Fibroblast of skin of abdomen (primary cell): ENCODE measurements around the gene AADAC.
"Not testable (repeated sequence)": the region's sequence is repeated elsewhere in the genome, so short reads cannot be mapped to it uniquely, and the experiment has no call there.

Experiments
- DNase-seq: peaks from one replicate; pipeline ENCODE4 v3.0.0-alpha.2; 2013

Gene AADAC

GRCh38 chr3:151859233-151859673, 45.3 kb downstream of the AADAC start:
- DNase-seq, result no peak

DNA sequence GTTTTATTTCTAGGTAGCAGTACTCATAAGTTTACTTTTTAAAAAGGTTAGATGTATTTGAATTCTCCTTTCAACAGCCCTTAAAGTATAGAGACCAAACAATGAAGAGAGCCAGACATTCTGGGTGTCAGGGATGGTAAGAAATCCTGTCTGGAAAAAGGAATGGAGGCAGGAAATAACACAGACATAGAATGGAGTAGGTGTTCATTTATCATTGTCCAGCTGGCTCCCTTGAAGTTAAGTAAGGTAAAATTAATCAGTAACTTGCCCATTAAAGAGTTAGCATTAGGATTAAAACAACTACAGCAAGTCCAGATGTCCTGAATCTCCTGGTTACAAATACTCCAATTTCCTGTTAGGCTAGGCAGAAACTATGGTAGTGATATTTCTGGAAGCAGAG, 46.0 kb downstream of the AADAC start:
- peak; percentile 53 for DNase-seq

DNA sequence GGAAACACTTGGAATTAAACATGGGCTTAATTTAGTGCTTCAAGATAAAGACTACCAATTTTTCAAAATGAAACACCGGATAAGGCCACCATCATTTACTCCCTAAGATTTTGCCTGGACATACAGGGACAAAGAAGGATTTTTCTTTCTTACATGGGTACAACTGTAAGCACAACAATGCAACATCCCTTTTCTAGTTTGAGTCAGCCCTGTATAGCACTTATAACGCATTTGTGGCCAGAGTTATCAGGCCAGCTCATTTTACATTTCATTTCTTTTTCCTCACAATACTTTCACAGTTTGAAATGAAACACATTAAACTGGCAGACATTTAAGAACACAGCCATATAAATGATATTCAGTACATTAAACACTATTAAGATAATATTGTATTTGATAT, 49.7 kb downstream of the AADAC start:
- DNase-seq, result no peak

GRCh38 chr3:151864423-151865101, 50.6 kb downstream of the AADAC start:
- peak; percentile 82 for DNase-seq

GRCh38 chr3:151866711-151867410, 52.9 kb downstream of the AADAC start:
- peak; percentile 33 for DNase-seq

DNA sequence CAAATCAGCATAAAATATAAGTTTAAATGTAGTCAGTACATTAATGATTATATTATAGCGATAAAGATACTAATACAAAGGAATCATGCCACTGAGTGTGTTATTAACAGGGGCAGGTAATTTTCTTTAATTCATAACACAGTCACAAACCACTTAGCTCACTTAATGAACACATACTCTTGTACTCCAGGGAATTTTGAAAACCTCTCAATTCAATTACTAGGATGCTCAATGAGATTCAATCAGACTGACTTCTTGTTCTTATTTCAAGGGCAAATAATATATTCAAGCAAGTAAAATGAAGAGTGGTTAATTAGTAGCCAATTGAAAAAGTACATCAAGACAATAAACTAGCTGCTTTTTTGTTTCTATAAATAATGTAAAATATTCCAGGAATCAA, 53.8 kb downstream of the AADAC start:
- DNase-seq, result no peak

- no peak for DNase-seq
Measured at GRCh38 chr3:151869181-151869580, 55.3 kb downstream of the AADAC start.

DNA sequence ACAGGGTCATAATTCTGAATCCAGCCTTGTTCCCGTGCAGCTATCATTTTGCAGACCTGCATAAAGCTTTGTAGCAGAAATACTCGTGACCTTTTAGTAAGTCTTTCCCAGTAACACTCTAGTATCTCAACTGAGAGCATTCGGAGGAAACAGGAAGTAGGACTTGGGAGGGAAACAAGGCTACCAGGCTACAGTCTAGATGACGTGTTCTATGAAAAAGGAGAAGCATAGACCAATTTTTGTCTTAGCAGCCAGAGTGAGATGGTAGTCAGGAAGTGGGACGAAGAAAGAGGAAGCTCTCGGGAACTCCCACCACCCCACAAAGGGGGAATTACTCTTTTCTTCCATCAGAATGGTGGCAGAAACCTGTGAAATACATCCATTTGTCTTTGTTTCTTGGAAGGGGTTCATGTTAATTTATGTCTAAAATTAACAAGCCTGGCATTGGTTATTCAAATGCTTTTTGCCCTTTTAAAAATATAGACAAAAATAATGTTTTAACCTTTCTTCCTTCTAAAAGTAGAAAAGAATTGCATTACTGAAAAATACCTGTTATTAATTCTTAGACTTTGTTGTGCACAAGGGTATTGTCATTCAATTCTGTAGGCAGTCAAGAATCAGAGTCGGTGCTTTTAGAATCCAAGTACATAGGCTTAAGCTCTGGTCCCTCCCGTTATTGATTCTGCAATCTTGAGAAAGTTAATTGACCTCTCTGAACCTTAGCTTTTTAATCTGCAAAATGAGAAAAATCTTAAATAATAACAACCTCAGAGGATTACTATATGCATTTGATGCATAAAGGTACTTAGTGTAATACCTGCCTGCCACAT, 57.9 kb downstream of the AADAC start:
- no peak for DNase-seq

DNA sequence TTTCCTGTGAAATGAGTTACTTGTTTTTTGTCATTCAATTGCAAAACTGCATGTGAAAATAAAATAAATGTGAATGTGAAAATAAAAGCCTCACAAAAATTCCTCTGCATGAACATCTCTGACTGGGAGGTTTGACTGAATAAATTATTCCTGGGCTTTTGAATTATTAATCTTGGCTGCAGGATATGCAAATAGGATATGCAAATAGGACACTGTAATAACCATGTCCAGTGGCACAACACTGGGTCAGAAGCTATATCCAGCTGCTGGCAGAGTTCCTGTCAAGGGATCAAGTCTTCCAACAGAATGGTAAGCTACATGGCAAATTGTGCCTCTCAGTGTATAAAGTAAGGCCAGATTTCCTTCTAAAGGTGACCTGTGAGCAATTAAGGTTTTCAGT, 59.5 kb downstream of the AADAC start, which contains the start of gene SUCNR1:
Gene SUCNR1 (plus strand): TSS at position 246 of the 400 bp plus-strand sequence. CDS start 6,250 bp downstream, outside the sequence.
- no peak for DNase-seq

DNA sequence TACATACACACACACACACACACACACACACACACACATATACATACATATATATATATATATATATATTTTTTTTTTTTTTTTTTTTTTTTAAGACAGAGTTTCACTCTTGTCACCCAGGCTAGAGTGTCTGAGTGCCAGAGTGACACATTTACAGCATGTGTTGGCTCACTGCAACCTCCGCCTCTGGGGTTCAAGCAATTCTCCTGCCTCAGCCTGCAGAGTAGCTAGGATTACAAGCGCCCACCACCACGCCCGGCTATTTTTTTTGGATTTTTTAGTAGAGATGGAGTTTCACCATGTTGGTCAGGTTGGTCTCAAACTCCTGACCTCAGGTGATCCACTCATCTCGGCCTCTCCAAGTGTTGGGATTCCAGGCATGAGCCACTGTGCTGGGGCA, 60.2 kb downstream of the AADAC start:
- not testable (repeated sequence) for DNase-seq

DNA sequence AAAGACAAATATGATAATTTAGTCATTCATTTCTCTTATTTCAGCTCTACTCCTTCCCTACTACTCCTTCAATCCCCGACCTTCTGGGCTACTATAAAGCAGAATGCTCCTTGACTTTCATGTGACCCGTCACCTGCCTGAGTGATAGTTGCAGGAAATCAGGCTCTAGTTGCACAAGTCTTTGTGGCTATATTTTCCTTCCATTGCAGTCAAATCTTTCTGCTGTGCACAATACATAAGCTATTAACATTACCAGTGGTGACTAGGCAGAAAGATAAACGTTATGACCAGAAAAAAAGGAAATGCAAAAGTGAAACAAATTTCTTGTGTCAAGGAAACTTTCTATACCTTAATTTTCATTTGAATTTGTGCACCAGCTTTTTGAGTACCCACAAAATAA, 61.8 kb downstream of the AADAC start:
- DNase-seq, result no peak

GRCh38 chr3:151877269-151877668, 63.4 kb downstream of the AADAC start:
- no peak for DNase-seq
